Spinal cord (tissue), 10 donors: ENCODE results near the gene PGBD5. TPM values are rescaled to one million over a fixed set of nuclear protein-coding genes. Genes with fewer than 3 reads are reported as not detected.

Experiments
- DNase-seq, 6 donors: peaks; one replicate each; pipeline versions ENCODE4 v3.0.0 to v3.0.0-alpha.2; 2013 to 2015; ENCODE audit warnings: low spot score in 6 of 6, low read depth in 4 of 6
- H3K27ac ChIP-seq: one replicate; pipeline ENCODE4 v1.5.1; 2013; ENCODE audit warnings: low read depth, low read length, control low read depth
- H3K27me3 ChIP-seq: one replicate; pipeline ENCODE4 v1.6.1; 2013; ENCODE audit warnings: low read length; ENCODE audit not compliant: control insufficient read depth, insufficient read depth
- H3K36me3 ChIP-seq: one replicate; pipeline ENCODE4 v1.6.1; 2013; ENCODE audit warnings: low read length; ENCODE audit not compliant: control insufficient read depth, insufficient read depth
- H3K4me1 ChIP-seq: one replicate; pipeline ENCODE4 v1.6.1; 2013; ENCODE audit warnings: low read length; ENCODE audit not compliant: control insufficient read depth, insufficient read depth
- H3K4me3 ChIP-seq: one replicate; pipeline ENCODE4 v1.5.1; 2013; ENCODE audit warnings: low read depth, low read length, control low read depth
- H3K9me3 ChIP-seq: one replicate; pipeline ENCODE4 v1.6.1; 2013; ENCODE audit warnings: low read length; ENCODE audit not compliant: control insufficient read depth, insufficient read depth
- WGBS: methylation state at CpG from one replicate; pipeline ENCODE4 v1.1.5; 2013; ENCODE audit warnings: missing lambda C conversion rate; ENCODE audit not compliant: insufficient coverage; 5-methylcytosine and 5-hydroxymethylcytosine counted together
- polyA plus RNA-seq, 2 donors: library from polyadenylated mRNA; unstranded; fragments of 120-200 nt; gene quantifications; one replicate each; pipeline ENCODE4 v1.2.1, GENCODE V29; 2013; ENCODE audit not compliant: insufficient read length in 2 of 2
- total RNA-seq, 2 donors: library from RNA; depleted of rRNA in 1 of 2; stranded (reverse); fragments of 120-200 nt in 1 of 2; fragments of >200 nt in 1 of 2; gene quantifications; one replicate each; pipeline versions ENCODE4 v1.2.3 to v1.2.4, GENCODE V29; 2013 to 2014
- donor health status: healthy.

Gene PGBD5
- total and polyA plus RNA-seq, 4 donors, result 4.3 to 22.6 (median 16.1) TPM

- whole genome bisulfite sequencing, result no CpG with 5 or more reads among the region's 7 CpGs
- no peaks in the 10 kb centered on the region for H3K27me3 ChIP-seq
- DNase-seq, result peak in 1 of 6 donors; percentile 39
- H3K9me3 ChIP-seq, result no peaks in the 10 kb centered on the region
- no peak overlapping the region for H3K27ac ChIP-seq
- no peaks in the 10 kb centered on the region for H3K4me1 ChIP-seq
- H3K36me3 ChIP-seq, result peaks cover 19% of the 10 kb centered on the region
- no peak overlapping the region for H3K4me3 ChIP-seq
Measured at GRCh38 chr1:230359992-230360668, 66.0 kb downstream of the PGBD5 start.

DNA sequence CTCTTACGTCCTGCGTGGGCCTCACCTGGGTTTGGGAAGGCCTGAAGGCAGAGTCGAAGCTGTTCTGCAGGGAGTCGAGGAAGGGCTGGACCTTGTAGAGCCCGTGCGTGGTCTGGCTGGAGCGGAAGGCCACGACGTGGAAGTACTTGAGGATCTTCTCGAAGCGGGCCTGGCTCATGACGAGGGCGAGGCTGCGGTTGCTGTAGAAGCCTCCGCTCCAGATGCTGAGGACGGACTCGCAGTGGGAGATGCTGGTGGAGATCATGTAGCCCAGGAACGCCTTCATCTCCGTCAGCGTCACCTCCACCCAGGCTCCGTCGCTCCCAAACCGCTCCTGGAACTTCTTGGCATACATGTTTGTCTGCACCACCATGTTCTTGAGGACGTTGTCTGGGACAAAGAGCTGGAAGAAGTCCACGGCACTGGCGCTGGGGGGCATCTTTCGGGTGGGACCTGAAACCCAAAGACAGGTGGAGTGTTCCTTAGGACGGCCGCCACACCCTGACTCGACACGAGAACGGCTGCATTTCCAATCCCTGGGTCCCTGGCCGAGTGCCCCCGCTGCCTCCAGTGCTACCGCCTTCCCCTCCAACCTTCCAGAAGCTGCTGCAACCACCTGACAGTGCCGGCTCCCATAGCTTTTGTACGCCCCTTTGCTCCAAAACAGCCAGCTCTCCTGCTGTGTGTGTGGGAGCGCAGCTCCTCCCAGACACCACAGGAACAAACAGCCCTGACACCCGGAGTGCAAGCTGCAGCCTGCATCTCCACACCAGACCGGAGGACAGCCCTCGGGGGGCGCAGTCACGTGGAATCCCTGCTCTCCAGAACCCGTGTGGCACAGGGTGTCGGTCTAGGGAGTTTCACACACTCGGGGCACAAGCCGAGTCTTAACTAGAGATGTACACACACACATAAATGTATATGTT is 69.0 kb downstream of the PGBD5 start:
- Histone ChIP-seq H3K4me3 (no peak overlapping the region), H3K27me3 (no peaks in the 10 kb centered on the region), H3K9me3 (no peaks in the 10 kb centered on the region), H3K36me3 (peaks cover 25% of the 10 kb centered on the region), H3K27ac (no peak overlapping the region), H3K4me1 (peaks cover 17% of the 10 kb centered on the region)
- no peak for DNase-seq
- 90% methylated on average over 42 of the region's 47 CpGs for WGBS

GRCh38 chr1:230356190-230356589 is 69.9 kb downstream of the PGBD5 start:
- Histone ChIP-seq H3K27ac (no peak overlapping the region), H3K4me1 (peaks cover 17% of the 10 kb centered on the region), H3K36me3 (peaks cover 19% of the 10 kb centered on the region), H3K27me3 (no peaks in the 10 kb centered on the region), H3K4me3 (no peak overlapping the region), H3K9me3 (no peaks in the 10 kb centered on the region)
- 84% methylated on average over 5 of the region's 6 CpGs for WGBS
- DNase-seq, result peak in 1 of 6 donors; percentile 33

DNA sequence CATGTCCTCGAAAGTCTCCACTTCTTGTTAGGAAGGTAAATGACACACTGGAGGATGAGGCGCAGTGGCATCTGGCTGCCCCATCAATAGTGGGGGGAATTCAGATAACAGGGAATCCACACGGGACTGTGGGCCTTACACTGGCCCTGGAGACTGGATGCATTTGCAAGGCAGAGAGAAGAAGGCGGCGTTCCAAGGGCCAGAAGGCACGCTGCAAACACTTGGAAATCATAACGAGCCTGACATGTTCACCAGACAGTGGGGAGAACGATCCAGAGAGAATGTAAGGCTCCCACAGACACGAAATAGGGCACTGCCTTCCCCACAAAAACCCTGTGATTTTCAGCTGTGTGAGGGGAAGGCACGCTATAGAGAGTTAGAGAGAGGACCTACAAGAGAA is 70.5 kb downstream of the PGBD5 start:
- no peak overlapping the region for H3K27ac ChIP-seq
- peak in 1 of 6 donors; percentile 73 for DNase-seq
- H3K4me1 ChIP-seq, result peaks cover 17% of the 10 kb centered on the region
- peaks cover 22% of the 10 kb centered on the region for H3K36me3 ChIP-seq
- H3K9me3 ChIP-seq, result no peaks in the 10 kb centered on the region
- no peak overlapping the region for H3K4me3 ChIP-seq
- H3K27me3 ChIP-seq, result no peaks in the 10 kb centered on the region
- 91% methylated on average over 10 of the region's 10 CpGs for WGBS

DNA sequence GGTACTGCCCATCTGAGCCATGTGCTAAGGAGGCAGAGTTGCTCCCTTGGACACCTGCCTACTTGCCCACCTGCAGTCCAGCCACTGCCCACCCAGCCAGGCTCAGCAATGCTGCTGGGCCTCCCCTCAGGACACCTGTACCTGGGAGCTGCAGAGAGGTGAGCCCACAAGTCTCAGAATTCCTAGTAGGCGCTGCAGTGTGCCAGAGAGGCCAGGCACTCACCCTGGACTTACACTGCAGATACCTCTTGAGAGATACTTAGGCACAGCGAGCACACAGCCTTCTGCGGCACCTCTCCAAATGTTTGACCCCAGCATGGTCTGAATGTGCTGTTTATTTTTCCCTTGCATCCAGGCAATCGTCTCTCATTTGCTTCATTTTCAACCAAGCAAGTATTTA is 71.0 kb downstream of the PGBD5 start:
- Histone ChIP-seq H3K9me3 (no peaks in the 10 kb centered on the region), H3K27me3 (no peaks in the 10 kb centered on the region), H3K27ac (no peak overlapping the region), H3K4me1 (peaks cover 17% of the 10 kb centered on the region), H3K4me3 (no peak overlapping the region), H3K36me3 (peaks cover 27% of the 10 kb centered on the region)
- 100% methylated on average over 1 of the region's 4 CpGs for WGBS
- no peak for DNase-seq

- no peaks in the 10 kb centered on the region for H3K9me3 ChIP-seq
- peaks cover 32% of the 10 kb centered on the region for H3K36me3 ChIP-seq
- H3K4me1 ChIP-seq, result peaks cover 19% of the 10 kb centered on the region
- no peaks in the 10 kb centered on the region for H3K27me3 ChIP-seq
- DNase-seq, result no peak
- no peak overlapping the region for H3K27ac ChIP-seq
- H3K4me3 ChIP-seq, result no peak overlapping the region
- WGBS, result 85% methylated on average over 2 of the region's 4 CpGs
Measured at GRCh38 chr1:230354005-230354404, 72.1 kb downstream of the PGBD5 start.

GRCh38 chr1:230352537-230352936 is 73.6 kb downstream of the PGBD5 start:
- no peaks in the 10 kb centered on the region for H3K9me3 ChIP-seq
- H3K4me1 ChIP-seq, result peaks cover 31% of the 10 kb centered on the region
- no peak overlapping the region for H3K4me3 ChIP-seq
- peaks cover 40% of the 10 kb centered on the region for H3K36me3 ChIP-seq
- H3K27me3 ChIP-seq, result no peaks in the 10 kb centered on the region
- H3K27ac ChIP-seq, result no peak overlapping the region
- 20% methylated on average over 3 of the region's 6 CpGs for WGBS
- DNase-seq, result peak in 2 of 6 donors; percentile 55 to 73

- Histone ChIP-seq H3K4me1 (peaks cover 31% of the 10 kb centered on the region), H3K27ac (no peak overlapping the region), H3K4me3 (no peak overlapping the region), H3K36me3 (peaks cover 40% of the 10 kb centered on the region), H3K9me3 (no peaks in the 10 kb centered on the region), H3K27me3 (no peaks in the 10 kb centered on the region)
- WGBS, result 57% methylated on average over 1 of the region's 6 CpGs
- DNase-seq, result no peak
Measured at GRCh38 chr1:230351983-230352382, 74.1 kb downstream of the PGBD5 start.

- no peak for DNase-seq
- peaks cover 35% of the 10 kb centered on the region for H3K36me3 ChIP-seq
- H3K27ac ChIP-seq, result no peak overlapping the region
- no peaks in the 10 kb centered on the region for H3K27me3 ChIP-seq
- no peaks in the 10 kb centered on the region for H3K9me3 ChIP-seq
- no peak overlapping the region for H3K4me3 ChIP-seq
- 73% methylated on average over 2 of the region's 2 CpGs for WGBS
- peaks cover 31% of the 10 kb centered on the region for H3K4me1 ChIP-seq
Measured at GRCh38 chr1:230351514-230351913, 74.6 kb downstream of the PGBD5 start.
